Measurements from ENCODE around the gene RHOB.

DNA sequence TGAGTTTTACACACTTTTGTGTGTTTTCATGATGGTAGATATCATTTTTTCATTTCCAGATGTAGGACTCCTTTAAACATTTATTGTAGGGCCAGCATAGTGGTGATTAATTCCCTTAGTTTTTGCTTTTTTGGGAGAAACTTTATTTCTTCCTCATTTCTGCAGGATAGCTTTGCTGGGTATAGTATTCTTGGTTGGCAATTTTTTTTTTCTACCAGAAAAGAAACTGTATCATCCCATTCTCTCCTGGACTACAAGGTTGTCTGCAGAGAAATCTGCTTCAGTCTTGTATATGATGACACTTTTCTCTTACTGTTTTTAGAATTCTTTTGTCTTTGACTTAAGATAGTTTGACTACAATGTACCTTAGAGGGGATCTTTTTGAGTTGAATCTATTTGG is 37.8 kb upstream of the RHOB start:
- TF ChIP-seq, protein P1, sequence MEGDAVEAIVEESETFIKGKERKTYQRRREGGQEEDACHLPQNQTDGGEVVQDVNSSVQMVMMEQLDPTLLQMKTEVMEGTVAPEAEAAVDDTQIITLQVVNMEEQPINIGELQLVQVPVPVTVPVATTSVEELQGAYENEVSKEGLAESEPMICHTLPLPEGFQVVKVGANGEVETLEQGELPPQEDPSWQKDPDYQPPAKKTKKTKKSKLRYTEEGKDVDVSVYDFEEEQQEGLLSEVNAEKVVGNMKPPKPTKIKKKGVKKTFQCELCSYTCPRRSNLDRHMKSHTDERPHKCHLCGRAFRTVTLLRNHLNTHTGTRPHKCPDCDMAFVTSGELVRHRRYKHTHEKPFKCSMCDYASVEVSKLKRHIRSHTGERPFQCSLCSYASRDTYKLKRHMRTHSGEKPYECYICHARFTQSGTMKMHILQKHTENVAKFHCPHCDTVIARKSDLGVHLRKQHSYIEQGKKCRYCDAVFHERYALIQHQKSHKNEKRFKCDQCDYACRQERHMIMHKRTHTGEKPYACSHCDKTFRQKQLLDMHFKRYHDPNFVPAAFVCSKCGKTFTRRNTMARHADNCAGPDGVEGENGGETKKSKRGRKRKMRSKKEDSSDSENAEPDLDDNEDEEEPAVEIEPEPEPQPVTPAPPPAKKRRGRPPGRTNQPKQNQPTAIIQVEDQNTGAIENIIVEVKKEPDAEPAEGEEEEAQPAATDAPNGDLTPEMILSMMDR (IDR thresholded peaks at IDR 0.05; ENCODE audit: low read depth, low read length, poor library complexity, severe bottlenecking): no peak
- no peak for TF ChIP-seq EZH2phosphoT487 (IDR thresholded peaks at IDR 0.05; ENCODE audit: borderline replicate concordance, low read length)
